Esophagus (tissue), 2 donors: Measurements from ENCODE around the gene POMGNT1. TPM values are rescaled to one million over a fixed set of nuclear protein-coding genes. Genes with fewer than 3 reads are reported as not detected.
A peak's percentile ranks its signal among the peaks of the same experiment; 100 is the strongest.
"Not testable (repeated sequence)": the region's sequence is repeated elsewhere in the genome, so short reads cannot be mapped to it uniquely, and the experiment has no call there.

ENCODE experiments used
- H3K27ac ChIP-seq, 2 donors: one replicate each; pipeline ENCODE4 v1.5.1; 2013; ENCODE audit warnings: low read depth in 2 of 2, mild to moderate bottlenecking in 2 of 2, inconsistent platforms in 1 of 2, low read length in 1 of 2, moderate library complexity in 1 of 2
- H3K27me3 ChIP-seq, 2 donors: one replicate each; pipeline ENCODE4 v1.6.1; 2013; ENCODE audit warnings: low read length in 2 of 2, control low read depth in 1 of 2, mild to moderate bottlenecking in 1 of 2; ENCODE audit not compliant: insufficient read depth in 2 of 2, control insufficient read depth in 1 of 2
- H3K36me3 ChIP-seq, 2 donors: one replicate each; pipeline ENCODE4 v1.6.1; 2013; ENCODE audit warnings: low read length in 1 of 2; ENCODE audit not compliant: control insufficient read depth in 2 of 2, insufficient read depth in 2 of 2
- H3K4me1 ChIP-seq, 2 donors: one replicate each; pipeline ENCODE4 v1.6.1; 2013; ENCODE audit warnings: low read length in 1 of 2; ENCODE audit not compliant: control insufficient read depth in 2 of 2, insufficient read depth in 2 of 2
- H3K4me3 ChIP-seq, 2 donors: one replicate each; pipeline ENCODE4 v1.5.1; 2013; ENCODE audit warnings: low read length in 2 of 2, mild to moderate bottlenecking in 2 of 2, low read depth in 1 of 2, moderate library complexity in 1 of 2
- H3K9me3 ChIP-seq, 2 donors: one replicate each; pipeline ENCODE4 v1.6.1; 2013; ENCODE audit warnings: mild to moderate bottlenecking in 2 of 2, low read depth in 1 of 2, low read length in 1 of 2, moderate library complexity in 1 of 2; ENCODE audit not compliant: control insufficient read depth in 2 of 2, insufficient read depth in 1 of 2
- WGBS, 2 donors: extraction: QIAGEN DNeasy Blood & Tissue Kit; methylation state at CpG; one replicate each; pipeline ENCODE4 v1.1.7; 2013; 5-methylcytosine and 5-hydroxymethylcytosine counted together
- polyA plus RNA-seq, 2 donors: library from polyadenylated mRNA; stranded (reverse); fragments of 200-250 nt; gene quantifications; one replicate each; pipeline ENCODE4 v1.2.3, GENCODE V29; 2013
- donor health status: healthy with polysubstance abuse.
- donor health status: Bipolar disorder and iron deficiency.

Gene POMGNT1
- 10 to 100 TPM; 17.1 to 17.2 TPM for polyA plus RNA-seq

- 0% methylated on average over 44 to 67 of the region's 67 CpGs for WGBS, 2 donors
- H3K4me1 ChIP-seq: peaks cover 0 to 6% of the 10 kb centered on the region in 2 donors
- no peaks in the 10 kb centered on the region for H3K9me3 ChIP-seq
- no peaks in the 10 kb centered on the region for H3K27me3 ChIP-seq
- H3K4me3 ChIP-seq: peak within 1 kb of the TSS; percentile 74 to 84
- H3K36me3 ChIP-seq: peaks cover 0 to 10% of the 10 kb centered on the region in 2 donors
- peak within 1 kb of the TSS; percentile 78 to 86 for H3K27ac ChIP-seq
Measured at GRCh38 chr1:46197964-46198811, at the start of gene POMGNT1. Gene POMGNT1, minus strand, starts transcription at chr1:46198434. Its CDS starts 613 bp downstream, at chr1:46197821.

DNA sequence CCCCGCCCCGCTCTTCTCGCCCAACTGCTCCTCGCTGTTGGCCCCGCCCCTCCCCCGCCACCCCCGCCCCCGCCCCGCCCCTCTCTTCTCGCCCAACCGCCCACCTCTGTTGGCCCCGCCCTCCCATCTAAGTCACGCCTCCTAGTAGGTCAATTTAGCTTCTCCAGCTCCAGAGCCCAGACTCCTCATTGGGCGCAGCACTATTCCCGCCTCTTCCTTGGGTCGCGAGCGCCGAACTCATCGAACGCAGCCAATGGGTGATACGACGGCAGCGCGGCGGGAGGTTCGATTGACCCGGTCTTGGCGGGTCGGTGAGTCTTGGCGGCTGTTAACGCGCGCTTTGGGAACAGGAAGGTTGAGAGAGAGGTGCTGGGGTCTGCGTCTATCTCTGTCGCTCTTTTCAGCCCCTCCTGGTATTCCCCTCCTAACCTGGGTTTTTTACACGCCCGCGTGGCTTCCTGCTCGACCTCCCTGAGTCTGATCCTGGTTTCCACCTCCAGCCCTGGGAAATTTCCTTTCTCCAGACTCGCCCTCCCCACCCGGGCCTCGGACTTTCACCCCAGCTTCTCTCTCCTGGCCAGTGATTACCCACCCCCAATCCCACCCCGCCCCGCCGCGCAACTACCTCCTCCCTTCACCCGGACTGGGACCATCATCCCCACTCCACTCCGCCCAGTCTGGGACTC lies 49.3 kb upstream of the POMGNT1 start, which contains the start of gene RAD54L:
Gene RAD54L, plus strand, starts transcription at position 328 of the 686 bp plus-strand sequence. CDS start 643 bp downstream, outside the sequence.
- H3K4me3 ChIP-seq: peak within 1 kb of the TSS; percentile 65 to 76
- no peaks in the 10 kb centered on the region for H3K9me3 ChIP-seq
- peak within 1 kb of the TSS; percentile 68 to 80 for H3K27ac ChIP-seq
- WGBS, 2 donors: 1% methylated on average over 36 to 48 of the region's 49 CpGs
- no peaks in the 10 kb centered on the region for H3K27me3 ChIP-seq
- H3K36me3 ChIP-seq: no peaks in the 10 kb centered on the region
- H3K4me1 ChIP-seq: peaks cover 0 to 2% of the 10 kb centered on the region in 2 donors

DNA sequence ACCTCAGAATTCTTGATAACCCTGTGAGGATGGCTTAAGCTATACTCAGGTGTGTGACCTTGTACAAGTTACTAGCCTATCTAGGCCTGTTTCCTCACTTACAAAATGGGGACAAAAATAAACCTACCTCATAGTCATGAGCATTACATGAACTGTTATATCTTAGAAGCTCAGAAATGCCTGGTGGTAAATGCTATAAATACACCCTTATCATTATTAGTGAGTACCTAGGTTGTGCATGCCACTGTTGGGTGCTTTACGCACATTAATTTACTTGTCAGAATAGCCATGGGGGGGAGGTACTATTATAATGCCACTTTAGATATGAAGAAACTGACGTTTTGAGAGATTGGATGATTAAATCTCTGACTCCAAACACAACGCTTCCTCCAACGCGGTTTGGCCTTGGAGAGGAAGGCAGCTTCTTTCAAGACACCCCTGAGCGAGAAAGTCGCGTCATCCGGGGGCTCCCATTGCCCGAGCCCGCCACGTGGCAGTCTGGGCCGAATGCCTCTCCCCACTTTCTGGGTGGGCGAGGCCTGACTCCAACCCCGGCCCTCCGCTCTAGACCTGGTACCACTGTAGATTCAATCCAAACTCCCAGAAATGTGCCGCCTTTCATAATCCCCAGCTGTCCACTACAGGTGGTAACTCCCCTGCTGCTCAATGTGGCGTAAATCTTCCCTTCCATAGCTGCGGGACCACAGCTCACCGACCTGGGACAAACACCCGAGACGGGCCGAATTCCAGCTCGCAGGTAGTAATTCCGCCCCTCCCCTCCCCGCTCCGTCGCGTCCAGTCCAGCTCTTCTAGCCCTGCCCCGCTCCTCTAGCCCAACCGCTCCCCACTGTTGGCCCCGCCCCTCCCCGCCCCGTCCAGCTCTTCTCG lies 48.6 kb upstream of the POMGNT1 start:
- Histone ChIP-seq H3K4me1 (peaks cover 0 to 2% of the 10 kb centered on the region in 2 donors), H3K27ac (peak overlapping the region; percentile 68 to 80), H3K9me3 (no peaks in the 10 kb centered on the region), H3K27me3 (no peaks in the 10 kb centered on the region), H3K36me3 (no peaks in the 10 kb centered on the region), H3K4me3 (peak overlapping the region; percentile 65 to 76)
- 3% methylated on average over 32 to 35 of the region's 35 CpGs for WGBS, 2 donors

GRCh38 chr1:46246136-46246535 lies 47.9 kb upstream of the POMGNT1 start:
- not testable (repeated sequence) for H3K4me3 ChIP-seq

GRCh38 chr1:46244656-46245371 lies 46.6 kb upstream of the POMGNT1 start:
- WGBS, 2 donors: 48 to 50% methylated on average over 3 of the region's 3 CpGs
- Histone ChIP-seq H3K4me3 (no peak overlapping the region), H3K27ac (peak overlapping the region in 1 of 2 donors; percentile 4), H3K9me3 (no peaks in the 10 kb centered on the region), H3K27me3 (no peaks in the 10 kb centered on the region), H3K36me3 (no peaks in the 10 kb centered on the region), H3K4me1 (peaks cover 0 to 2% of the 10 kb centered on the region in 2 donors)

More at GRCh38 chr1:46246136-46246535, 47.9 kb upstream of the POMGNT1 start:
- H3K27ac ChIP-seq: peak overlapping the region in 1 of 2 donors; percentile 7
- H3K4me1 ChIP-seq, H3K36me3 ChIP-seq, H3K27me3 ChIP-seq, H3K9me3 ChIP-seq: not testable (repeated sequence)
- WGBS, 2 donors: 93 to 94% methylated on average over 17 of the region's 17 CpGs

- not testable (repeated sequence) for H3K36me3 ChIP-seq, H3K9me3 ChIP-seq, H3K27ac ChIP-seq, H3K4me3 ChIP-seq, H3K27me3 ChIP-seq, H3K4me1 ChIP-seq
- WGBS, 2 donors: 92 to 95% methylated on average over 3 of the region's 3 CpGs
Measured at GRCh38 chr1:46243831-46244230, 45.6 kb upstream of the POMGNT1 start.

GRCh38 chr1:46242918-46243317 lies 44.7 kb upstream of the POMGNT1 start:
- WGBS, 2 donors: 58 to 61% methylated on average over 1 of the region's 1 CpG

GRCh38 chr1:46241733-46242132 lies 43.5 kb upstream of the POMGNT1 start:
- 83 to 92% methylated on average over 10 to 11 of the region's 38 CpGs for WGBS, 2 donors
- H3K27me3 ChIP-seq, H3K36me3 ChIP-seq, H3K27ac ChIP-seq, H3K4me1 ChIP-seq, H3K4me3 ChIP-seq, H3K9me3 ChIP-seq: not testable (repeated sequence)

More at GRCh38 chr1:46242918-46243317, 44.7 kb upstream of the POMGNT1 start:
- no peaks in the 10 kb centered on the region for H3K27me3 ChIP-seq
- no peak overlapping the region for H3K27ac ChIP-seq
- H3K4me3 ChIP-seq: no peak overlapping the region
- no peaks in the 10 kb centered on the region for H3K36me3 ChIP-seq
- no peaks in the 10 kb centered on the region for H3K9me3 ChIP-seq
- H3K4me1 ChIP-seq: peaks cover 0 to 2% of the 10 kb centered on the region in 2 donors
